ENCODE results near the gene SERTM2.

DNA sequence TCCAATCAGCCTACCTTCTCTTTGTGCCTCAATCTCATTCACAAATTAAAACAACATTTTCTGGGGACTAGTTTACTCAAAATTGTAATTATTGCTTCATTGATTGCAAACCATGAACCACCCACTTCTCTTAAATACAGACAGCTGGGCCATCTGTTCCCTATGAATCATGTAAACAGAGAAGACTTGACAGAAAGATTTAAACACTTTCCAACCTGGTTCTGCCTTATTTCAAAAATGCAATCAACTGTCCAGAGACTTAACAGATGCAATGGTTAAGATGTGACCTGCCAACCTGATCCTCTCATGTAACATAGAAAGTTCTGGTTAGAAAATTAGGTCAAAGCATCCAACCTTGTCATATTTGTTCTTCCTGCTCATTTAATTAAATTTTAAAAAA is 20.8 kb upstream of the SERTM2 start:
- TF ChIP-seq, protein P1, sequence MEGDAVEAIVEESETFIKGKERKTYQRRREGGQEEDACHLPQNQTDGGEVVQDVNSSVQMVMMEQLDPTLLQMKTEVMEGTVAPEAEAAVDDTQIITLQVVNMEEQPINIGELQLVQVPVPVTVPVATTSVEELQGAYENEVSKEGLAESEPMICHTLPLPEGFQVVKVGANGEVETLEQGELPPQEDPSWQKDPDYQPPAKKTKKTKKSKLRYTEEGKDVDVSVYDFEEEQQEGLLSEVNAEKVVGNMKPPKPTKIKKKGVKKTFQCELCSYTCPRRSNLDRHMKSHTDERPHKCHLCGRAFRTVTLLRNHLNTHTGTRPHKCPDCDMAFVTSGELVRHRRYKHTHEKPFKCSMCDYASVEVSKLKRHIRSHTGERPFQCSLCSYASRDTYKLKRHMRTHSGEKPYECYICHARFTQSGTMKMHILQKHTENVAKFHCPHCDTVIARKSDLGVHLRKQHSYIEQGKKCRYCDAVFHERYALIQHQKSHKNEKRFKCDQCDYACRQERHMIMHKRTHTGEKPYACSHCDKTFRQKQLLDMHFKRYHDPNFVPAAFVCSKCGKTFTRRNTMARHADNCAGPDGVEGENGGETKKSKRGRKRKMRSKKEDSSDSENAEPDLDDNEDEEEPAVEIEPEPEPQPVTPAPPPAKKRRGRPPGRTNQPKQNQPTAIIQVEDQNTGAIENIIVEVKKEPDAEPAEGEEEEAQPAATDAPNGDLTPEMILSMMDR (IDR thresholded peaks at IDR 0.05; ENCODE audit: insufficient read depth, low read depth, low read length): no peak
- no peak for TF ChIP-seq EZH2 (IDR thresholded peaks at IDR 0.05; ENCODE audit: insufficient read depth, low read length)

All from astrocyte (in vitro differentiated cells and primary cell).